ENCODE results near the gene BEX2.

DNA sequence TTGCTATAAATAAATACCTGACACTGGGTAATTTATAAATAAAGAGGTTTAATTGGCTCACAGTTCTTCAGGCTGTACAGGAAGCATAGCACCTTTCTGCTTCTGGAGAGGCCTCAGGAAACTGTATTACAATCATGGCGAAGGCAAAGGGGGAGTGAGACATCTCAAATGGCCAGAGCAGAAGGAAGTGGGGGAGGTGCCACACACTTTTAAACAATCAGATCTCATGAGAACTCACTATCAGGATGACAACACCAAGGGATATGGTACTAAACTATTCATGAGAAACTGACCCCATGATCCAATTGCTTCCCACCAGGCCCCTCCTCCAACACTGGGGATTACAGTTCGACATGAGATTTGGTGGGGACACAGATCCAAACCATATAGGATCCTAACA lies 33.8 kb upstream of the BEX2 start:
- TF ChIP-seq REST (IDR thresholded peaks at IDR 0.05; ENCODE audit: insufficient read depth in 1 of 2, low read depth in 2 of 2, low read length in 2 of 2) (no peak), TAF1 (IDR thresholded peaks at IDR 0.05; ENCODE audit: borderline replicate concordance, insufficient read depth, low read length) (no peak)
